ENCODE measurements around the gene PROSER3.

- TF ChIP-seq CTCF (IDR thresholded peaks at IDR 0.05; ENCODE audit: insufficient read depth, low read length) (no peak), SPI1 (IDR thresholded peaks at IDR 0.05; ENCODE audit: borderline replicate concordance, low read depth) (no peak), GABPA (IDR thresholded peaks at IDR 0.05; ENCODE audit: low read depth) (no peak), REST (IDR thresholded peaks at IDR 0.05; ENCODE audit: insufficient replicate concordance, low read depth) (no peak), POLR2AphosphoS5 (IDR thresholded peaks at IDR 0.05; ENCODE audit: low read depth) (no peak)
These were observed 23.7 kb downstream of the PROSER3 start for GRCh38 chr19:35781650-35782049.
